Hematopoietic multipotent progenitor cell treated with erythropoietin and hydrocortisone succinate and interleukin-3 and kit ligand, for 17 days (in vitro differentiated cells): ENCODE measurements around the gene VRTN.
"Not testable (repeated sequence)": the region's sequence is repeated elsewhere in the genome, so short reads cannot be mapped to it uniquely, and the experiment has no call there.

Source experiments
- DNase-seq: peaks from one replicate; pipeline ENCODE4 v3.0.0-alpha.2; 2015; ENCODE audit warnings: low spot score

The VRTN gene

DNA sequence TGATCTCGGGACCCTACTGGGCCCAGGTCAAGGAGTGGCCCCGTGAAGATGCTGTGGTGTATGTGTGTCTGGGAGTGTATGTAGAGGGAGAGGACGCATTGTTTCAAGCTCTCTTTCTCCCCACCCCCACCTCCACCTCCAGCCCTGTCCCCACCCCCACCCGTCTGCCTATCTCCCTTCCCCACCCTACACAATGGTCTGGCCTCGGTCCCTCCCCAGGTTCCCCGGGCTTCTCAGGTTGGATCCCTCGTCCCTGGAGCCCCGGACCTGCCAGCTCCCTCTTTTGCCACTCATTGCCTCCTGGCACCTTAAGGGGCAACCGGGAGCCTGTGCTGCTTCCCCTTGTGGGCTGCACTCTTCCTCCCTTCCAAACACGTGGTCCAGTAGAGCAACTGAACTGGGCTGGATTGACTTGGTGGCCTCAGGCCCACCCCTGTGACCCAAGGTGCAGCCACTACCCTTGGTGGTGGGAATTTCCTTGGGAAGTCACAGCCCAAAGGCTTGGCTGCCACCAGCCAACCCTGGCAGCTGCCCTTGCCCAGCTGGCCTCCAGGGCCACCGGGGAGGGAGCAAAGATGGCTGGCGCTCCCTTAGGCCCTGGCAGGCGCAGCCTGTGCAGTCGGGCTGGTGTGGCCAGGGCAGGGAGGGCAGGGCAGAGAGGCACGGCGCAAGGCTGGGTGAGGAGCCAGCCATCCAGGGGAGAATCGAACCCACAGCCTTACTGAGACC is 628 bp downstream of the VRTN start:
- DNase-seq = no peak

DNA sequence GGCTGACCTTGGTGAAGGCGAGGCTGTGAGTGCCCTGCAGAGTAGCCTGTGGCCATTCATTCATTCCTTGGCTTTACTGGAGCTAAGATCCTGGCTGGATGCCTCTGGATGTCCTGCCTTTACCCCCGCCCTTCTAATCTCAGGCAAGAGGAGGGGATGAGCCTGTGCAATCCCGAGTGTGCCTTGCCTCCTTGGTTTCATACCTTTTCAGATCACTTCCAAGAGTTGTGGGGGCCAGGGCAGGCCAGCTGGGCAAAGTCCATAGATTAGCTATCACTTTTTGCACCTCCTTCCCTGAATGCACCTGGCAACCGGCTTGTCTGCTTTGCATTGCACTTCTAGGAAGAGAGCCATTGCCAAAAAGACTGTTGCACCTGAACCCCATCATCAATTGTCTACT is 1.5 kb downstream of the VRTN start:
- no peak for DNase-seq

DNA sequence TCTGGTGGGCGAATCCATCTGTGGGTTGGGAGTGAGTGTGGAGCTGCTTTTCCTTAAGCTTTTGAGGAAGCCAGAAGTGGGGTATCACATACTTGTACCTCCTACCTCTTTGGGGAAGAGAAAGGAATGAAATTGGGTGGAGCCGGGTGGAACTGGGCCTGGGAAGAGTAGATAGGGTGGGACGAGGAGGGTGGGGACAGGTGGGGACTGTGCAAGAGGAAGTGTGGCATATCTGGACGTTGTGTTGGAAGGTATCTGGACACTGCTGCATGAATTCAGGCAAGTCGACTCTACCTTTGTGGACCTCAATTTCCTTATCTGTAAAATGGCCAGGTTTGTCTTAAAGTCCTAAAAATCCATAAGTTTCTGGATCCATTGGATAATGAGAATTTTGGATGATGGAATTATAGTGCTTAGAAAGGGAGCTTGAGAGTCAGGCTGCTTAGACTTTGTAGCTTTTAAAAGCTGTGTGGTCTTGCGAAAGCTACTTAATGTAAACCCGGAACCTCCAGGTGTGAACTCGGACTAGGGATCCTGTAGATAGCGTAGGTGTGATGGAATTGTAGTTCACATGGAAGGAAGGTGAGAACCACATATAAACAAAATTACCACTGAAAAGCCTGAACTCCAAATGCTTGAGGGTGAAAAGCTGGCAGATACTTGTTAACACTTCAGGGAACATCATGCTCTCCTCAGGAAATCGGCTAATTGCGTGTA is 2.1 kb downstream of the VRTN start:
- no peak for DNase-seq

- DNase-seq = no peak
These were observed 2.7 kb downstream of the VRTN start for GRCh38 chr14:74350928-74351323.

- no peak for DNase-seq
These were observed 8.8 kb downstream of the VRTN start for GRCh38 chr14:74356892-74357575.

GRCh38 chr14:74357585-74357984 is 9.3 kb downstream of the VRTN start:
- DNase-seq = no peak

DNA sequence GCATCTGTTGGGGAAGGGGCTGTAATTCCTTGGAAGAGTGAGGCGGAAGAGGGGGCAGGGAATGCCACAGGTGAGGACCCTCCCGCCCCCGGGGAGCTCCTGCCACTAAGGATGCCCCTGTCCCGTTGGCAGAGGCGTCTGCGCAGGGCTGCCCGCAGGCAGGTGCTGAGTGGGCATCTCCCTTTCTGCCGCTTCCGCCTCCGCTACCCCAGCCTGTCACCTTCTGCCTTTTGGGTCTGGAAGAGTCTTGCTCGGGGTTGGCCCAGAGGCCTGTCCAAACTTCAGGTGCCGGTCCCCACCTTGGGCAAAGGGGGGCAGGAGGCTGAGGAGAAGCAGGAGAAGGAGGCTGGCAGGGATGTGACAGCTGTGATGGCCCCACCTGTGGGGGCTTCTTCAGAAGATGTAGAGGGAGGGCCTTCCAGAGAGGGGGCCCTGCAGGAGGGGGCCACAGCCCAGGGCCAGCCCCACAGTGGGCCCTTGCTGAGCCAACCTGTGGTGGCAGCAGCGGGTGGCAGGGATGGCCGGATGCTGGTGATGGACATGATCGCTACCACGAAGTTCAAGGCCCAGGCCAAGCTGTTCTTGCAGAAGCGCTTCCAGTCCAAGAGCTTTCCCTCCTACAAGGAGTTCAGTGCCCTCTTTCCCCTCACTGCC is 10.0 kb downstream of the VRTN start:
- no peak for DNase-seq

DNA sequence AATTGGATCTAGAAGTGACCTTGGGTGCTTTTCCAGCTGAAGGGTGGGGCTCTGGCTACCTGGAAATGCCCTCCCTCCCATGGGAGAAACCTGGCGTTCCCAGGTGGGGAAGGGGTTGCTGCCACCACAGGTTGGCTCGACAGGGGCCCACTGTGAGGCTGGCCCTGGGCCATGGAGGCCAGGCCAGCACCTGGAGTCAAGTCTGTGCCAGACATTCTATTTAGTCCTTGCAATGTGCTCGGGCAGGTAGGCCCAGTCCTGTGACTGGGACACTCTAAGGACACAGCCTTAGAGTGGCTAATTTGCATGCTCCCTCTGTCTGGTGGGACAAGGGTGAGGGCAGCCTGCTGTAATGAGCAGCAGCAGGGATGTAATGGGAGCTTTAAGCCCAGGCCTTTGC is 11.9 kb downstream of the VRTN start:
- no peak for DNase-seq

DNA sequence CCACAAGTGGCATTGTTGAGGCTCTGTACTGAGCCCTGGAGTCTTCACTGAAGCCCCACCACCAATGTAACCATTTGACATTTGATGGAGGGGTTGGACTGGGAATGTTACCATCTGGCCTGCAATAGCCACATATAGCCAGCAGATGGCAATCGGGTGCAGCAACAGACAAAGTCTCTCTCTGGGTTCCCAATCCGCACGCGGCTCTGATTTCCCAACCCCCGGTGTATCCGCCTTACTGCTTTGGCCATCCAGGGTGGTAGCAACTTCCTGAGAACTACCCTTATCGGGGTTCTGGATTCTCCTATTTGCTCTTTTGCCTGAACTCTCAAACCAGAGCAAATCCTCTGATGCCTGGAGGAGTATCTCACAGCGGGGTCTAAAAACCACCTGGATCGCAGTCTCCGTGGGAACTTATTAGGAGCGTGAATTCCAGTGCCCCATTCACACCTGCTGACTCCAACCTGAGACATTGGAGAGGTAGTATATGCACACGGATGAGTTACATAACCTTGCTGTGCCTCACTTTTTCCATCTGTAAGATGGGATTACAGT is 14.2 kb downstream of the VRTN start:
- DNase-seq = peak; percentile 56

GRCh38 chr14:74364271-74364880 is 16.1 kb downstream of the VRTN start:
- DNase-seq = no peak

DNA sequence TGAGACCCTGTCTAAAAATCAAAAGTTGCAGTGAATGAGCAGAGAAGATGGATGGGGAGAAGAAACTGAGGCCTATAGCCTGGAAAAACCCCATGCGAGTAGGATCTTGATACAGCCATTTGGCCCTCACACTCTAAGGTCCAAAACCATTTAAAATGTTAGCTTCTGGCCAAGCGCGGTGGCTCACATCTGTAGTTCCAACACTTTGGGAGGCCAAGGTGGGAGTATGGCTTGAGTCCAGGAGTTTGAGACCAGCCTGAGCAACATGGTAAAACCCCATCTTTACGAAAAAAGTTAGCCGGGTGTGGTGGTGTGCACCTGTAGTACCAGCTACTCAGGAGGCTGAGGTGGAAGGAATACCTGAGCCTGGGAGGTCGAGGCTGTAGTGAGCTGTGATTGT is 19.8 kb downstream of the VRTN start:
- DNase-seq = no peak

DNA sequence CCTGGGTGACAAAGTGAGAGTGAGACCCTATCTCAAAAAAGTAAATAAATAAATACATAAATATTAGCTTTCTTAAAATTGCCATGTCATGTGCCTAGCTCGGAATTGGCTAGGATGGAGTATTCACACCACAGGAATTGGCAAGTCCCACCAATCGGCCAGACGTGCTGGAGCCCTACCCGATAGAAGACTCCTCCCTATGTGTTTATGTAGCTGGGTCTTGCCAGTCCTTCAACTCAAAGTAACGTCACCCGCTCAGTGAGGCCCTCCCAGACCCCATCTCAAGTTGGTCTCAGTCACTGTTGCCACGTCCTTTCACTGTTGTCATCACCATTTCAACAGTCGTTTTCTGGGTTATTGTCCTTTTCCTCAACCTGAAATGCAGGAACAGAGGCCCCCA is 20.2 kb downstream of the VRTN start:
- no peak for DNase-seq

- DNase-seq = no peak
These were observed 29.9 kb downstream of the VRTN start for GRCh38 chr14:74377976-74378690.

- DNase-seq = no peak
These were observed 31.9 kb downstream of the VRTN start for GRCh38 chr14:74380172-74380571.

DNA sequence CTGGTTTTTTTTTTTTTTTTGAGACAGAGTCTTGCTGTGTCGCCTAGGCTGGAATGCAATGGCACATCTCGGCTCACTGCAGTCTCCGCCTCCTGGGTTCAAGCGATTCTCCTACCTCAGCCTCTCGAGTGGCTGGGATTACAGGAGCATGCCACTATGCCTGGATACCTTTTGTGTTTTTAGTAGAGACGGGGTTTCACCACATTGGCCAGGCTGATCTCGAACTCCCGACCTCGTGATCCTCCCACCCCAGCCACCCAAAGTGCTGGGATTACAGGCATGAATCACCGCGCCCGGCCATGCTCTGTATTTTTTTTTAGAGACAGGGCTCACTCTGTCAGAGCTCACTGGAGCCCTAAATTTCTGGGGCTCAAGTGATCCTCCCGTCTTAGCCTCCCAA is 32.6 kb downstream of the VRTN start:
- DNase-seq = no peak

DNA sequence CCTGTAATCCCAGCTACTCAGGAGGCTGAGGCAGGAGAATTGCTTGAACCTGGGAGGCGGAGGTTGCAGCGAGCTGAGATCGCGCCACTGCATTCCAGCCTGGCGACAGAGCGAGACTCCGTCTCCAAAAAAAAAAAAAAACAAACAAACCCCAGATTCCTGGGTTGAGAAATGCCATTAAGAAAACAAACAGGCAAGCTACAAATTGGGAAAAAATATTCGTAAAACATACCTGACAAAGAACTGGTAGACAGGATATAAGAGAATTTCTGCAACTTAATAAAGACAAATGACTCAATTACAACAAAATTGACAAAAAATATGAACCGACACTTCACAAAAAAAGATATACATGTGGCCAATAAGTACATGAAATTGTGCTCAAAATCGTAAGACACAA is 33.3 kb downstream of the VRTN start:
- not testable (repeated sequence) for DNase-seq

DNA sequence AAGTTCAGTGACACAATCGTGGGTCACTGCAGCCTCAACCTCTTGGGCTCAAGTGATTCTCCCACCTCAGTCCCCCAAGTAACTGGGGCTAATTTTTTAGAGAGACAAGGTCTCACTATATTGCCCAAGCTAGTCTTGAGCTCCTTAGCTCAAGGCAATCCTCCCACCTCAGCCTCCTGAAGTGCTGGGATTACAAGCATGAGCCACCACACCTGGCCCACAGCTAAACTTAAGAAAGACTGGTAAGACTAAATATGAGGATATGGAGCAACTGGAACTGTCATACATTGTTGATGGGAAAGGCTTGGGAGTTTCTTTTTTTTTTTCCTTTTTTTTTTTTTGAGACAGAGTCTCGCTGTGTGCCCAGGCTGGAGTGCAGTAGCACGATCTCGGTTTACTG is 34.0 kb downstream of the VRTN start:
- DNase-seq = no peak

DNA sequence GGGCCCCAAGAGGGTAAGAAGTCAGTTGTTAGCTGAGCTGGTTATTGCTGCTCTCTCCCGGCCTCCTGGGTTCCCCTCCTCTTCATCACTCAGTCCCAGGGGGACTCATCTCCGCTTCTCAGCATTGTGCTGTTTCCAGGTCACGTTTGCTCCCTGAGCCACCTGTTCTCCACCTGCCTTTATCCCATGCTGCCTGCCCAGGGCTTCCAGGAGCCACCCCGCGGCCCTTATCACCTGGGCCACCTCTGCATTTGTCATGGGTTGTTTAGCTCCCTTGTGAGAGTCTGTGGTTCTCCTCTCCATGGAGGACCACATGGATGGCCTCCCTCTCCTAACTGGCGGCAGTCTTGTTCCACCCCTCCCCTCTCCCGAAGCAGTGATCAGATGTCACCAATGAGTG is 41.7 kb downstream of the VRTN start:
- no peak for DNase-seq

DNA sequence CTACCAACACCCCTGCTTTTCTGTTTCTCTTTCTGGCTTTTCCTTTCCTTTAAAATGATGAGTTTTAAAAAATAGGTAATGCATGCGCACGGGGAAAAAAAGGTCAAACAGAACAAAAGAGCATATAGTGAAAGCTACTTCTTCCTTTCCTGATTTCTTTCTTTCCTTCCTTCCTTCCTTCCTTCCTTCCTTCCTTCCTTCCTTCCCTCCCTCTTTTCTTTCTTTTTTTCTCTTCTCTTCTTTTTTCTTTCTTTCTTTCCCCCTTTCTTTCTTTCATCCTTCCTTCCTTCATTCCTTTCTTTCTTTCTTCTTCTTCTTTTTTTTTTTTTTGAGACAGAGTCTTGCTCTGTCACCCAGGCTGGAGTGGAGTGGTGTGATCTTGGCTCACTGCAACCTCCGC is 42.2 kb downstream of the VRTN start:
- not testable (repeated sequence) for DNase-seq

GRCh38 chr14:74391479-74391878 is 43.2 kb downstream of the VRTN start:
- DNase-seq = no peak
